ENCODE data around the gene LAPTM5. TPM values are rescaled to one million over a fixed set of nuclear protein-coding genes. Genes with fewer than 3 reads are reported as not detected.

LAPTM5 gene
- total RNA-seq, 1 experiment from 2014 or later = not detected

- DNase-seq (ENCODE audit: extremely low read depth, low read depth) = no peak
Observed at GRCh38 chr1:30720271-30721223, 37.0 kb downstream of the LAPTM5 start.

DNA sequence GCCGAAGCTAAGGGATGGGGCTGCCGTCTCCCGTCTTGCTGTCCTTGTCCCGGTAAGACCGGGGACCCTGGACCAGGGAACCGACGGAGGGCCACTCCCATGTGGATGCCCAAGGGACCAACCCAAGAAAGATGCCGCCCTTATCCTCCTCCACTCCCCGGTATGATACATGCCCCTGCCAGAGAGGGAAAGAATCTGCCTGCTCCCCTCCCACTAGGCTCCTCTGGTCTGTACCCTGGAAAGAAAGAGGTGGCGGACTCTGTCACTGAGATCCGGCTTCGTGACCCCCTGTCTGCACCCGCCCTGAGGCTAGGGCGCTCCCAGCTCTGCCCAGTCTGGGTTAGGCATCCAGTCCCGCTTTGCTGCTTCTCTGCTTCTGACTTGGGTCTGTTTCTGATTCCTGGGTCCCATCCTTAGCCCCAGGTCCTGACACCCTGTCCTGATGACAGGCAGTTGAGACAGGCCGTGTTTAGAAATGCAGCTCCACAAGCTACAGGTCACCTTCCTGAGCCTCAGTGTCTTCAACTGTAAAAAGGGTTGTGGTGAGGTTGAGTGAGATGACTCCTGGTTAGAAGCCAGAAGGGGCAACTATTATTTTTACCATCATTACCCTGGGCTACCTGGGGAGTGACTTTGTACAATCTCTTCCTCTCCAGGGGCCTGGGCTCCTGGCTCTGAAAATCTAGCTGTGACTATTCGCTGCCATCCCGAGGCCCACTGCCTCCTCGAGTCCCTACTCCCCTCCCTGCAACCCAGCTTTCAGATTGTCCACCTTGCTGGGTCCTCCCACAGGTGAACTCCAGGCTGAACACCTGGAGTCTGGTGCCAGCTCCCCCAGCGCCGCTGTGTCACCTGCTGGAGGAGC is 37.9 kb downstream of the LAPTM5 start:
- DNase-seq (ENCODE audit: extremely low read depth, low read depth) = peak; percentile 67

DNA sequence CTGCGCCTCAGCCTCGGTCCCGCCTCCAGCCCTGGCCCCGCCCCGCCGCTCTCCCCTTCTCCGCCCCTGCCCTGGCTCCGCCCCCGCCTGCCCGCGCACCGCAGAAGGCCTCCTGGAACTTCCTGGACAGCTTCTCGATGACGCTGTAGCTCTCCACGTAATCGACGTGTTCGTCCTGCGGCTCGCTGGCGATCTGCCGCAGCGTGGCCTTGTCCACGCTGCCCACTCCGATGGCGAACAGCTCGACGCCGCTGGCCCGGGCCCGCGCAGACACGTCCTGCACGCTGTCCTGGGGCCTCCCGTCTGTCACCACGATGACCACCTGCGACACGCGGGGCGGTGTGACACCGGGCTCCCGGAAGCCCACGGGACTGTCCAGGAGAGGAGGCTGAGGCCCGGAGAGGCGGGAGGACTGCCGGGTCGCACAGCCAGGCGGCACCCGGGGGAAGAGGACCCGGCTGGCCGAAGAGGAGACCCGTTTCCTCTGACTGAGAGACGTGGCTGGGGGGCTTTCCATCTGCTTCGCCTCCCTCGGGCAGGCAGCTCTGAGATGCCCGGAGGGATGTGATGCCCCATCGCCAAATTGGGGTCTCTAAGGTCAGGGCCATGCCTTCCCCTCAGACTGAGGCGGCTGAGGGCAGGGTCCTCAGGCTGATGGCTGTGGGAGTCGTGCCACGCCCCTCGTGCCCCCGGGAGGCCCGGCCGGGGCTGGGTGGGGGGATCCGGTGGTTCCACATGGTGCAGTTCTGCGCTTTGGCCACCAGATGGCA is 38.8 kb downstream of the LAPTM5 start:
- no peak for DNase-seq (ENCODE audit: extremely low read depth, low read depth)

- peak; percentile 95 for DNase-seq (ENCODE audit: extremely low read depth, low read depth)
Observed at GRCh38 chr1:30718091-30718635, 39.4 kb downstream of the LAPTM5 start.

- no peak for DNase-seq (ENCODE audit: extremely low read depth, low read depth)
Observed at GRCh38 chr1:30716646-30717045, 40.9 kb downstream of the LAPTM5 start.

DNA sequence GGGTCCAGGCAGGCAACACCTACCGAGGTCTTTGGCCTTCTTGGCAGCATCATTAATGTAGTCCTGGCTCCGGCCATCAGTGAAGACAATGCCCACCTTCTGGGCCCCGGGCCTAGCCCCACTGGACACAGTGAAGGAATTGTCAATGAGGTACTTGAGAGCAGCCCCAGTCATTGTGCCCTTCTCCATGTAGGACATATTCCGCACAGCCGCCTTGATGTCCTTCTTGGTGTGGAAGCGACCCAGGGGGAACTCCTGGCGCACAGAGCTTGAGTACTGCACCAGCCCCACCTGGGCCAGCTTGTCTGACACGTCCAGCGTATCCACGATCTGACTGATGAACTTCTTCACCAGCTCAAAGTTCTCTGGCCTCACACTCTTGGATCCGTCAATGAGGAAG is 41.7 kb downstream of the LAPTM5 start:
- DNase-seq (ENCODE audit: extremely low read depth, low read depth) = no peak

DNA sequence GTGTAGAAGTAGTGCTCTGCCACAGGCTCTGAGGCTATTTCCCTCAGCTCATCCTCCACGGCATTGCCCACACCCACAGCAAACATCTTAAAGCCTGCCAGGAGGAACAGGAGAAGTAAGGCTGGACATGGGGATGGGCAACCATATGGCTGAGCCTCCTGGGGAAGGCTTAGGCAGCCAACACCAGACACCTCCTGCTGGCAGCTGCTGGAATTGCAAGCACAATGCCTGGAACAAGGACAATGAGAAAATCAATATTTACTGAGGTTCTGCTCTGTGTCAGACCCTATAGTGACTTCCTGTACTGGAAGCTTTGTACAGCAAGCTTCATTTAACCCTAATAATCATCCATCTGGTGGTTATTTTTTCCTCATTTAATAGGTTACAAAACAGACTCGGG is 42.4 kb downstream of the LAPTM5 start:
- DNase-seq (ENCODE audit: extremely low read depth, low read depth) = no peak

- no peak for DNase-seq (ENCODE audit: extremely low read depth, low read depth)
Observed at GRCh38 chr1:30714536-30715090, 43.0 kb downstream of the LAPTM5 start.

DNA sequence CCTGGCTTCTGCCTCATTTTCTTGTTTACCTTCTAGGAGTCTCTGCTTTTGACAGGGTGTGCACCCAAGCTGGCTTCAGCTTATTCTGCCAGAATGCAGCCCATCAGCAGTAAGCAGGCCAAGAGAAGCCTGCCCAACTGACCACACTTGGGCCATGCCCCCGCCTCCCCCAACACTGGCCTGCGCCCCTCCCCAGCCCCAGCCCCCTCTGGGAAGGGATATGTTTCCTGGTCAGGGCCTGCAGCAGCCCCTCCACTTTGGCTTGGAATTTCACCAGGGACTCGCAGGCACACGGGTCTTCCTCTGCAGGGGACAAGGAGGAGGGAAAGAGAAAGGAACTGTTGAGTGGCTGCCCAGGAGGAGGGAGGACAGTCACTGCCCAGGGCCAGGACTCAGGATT is 43.5 kb downstream of the LAPTM5 start:
- no peak for DNase-seq (ENCODE audit: extremely low read depth, low read depth)

GRCh38 chr1:30713311-30713710 is 44.3 kb downstream of the LAPTM5 start:
- DNase-seq (ENCODE audit: extremely low read depth, low read depth) = no peak

GRCh38 chr1:30712583-30712982 is 45.0 kb downstream of the LAPTM5 start:
- no peak for DNase-seq (ENCODE audit: extremely low read depth, low read depth)

DNA sequence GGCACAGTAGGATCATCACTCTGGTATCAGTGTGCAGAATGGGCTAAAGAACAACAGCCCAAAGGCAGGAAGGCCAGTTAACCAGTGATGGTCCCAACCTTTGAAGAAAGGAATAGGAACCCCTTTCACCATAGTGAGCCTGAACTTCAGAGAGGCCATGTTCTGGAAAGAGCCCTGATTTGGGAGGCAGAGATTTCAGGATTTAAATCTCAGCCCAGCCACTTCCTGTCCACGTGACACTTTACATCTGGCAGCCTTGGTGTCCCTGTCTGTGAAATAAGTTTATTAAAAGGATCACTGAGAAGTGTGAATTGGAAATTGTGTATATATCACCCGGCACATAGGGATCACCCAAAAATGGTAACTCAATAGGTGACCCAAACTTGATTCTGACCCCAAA is 47.2 kb downstream of the LAPTM5 start:
- no peak for DNase-seq (ENCODE audit: extremely low read depth, low read depth)

- DNase-seq (ENCODE audit: extremely low read depth, low read depth) = no peak
Observed at GRCh38 chr1:30708361-30708728, 49.2 kb downstream of the LAPTM5 start.

DNA sequence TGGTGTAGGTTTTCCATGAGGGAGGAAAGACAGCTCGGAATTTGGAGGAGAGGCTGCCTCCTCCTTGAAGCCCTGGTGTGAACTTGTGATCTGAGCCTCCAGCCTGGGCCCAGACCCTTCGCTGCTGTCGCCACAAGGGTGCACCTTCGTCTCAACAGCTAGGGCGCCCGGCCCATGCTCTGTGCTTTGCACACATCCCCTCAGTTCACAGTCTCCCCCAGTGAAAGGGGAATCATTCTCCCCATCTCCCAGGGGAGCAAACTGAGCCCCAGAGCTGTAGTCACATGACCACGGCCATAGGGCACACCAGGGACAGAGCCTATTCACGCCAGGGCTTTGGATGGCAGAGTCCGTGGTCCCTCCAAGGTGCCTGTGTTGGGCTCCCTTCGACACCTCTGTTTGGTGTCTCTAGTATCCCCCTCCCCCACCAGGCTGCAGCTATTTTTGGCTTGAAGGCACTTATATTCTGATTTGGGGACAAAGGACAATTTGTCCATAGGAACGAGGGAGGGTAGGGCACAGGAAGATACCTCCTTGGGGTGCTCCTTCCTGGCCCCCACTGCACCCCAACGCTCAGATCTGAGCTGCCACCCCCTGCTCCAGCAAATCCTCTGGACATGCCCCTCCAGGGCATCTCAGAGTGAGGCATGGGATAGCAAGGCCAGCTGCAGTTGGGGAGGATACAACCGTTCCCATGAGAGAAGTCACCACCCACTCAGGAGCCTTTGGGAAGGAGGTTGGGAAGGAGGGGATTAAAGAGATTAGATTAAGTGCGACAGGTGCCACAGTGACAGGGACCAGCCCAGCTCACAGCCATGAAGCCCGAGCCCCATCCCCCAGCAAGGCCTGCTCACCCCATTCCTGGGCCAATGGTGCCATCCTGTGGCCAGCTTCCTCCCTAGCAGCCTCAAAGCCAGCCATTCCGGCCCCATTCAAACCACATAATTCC is 49.9 kb downstream of the LAPTM5 start:
- peak; percentile 57 for DNase-seq (ENCODE audit: extremely low read depth, low read depth)

DNA sequence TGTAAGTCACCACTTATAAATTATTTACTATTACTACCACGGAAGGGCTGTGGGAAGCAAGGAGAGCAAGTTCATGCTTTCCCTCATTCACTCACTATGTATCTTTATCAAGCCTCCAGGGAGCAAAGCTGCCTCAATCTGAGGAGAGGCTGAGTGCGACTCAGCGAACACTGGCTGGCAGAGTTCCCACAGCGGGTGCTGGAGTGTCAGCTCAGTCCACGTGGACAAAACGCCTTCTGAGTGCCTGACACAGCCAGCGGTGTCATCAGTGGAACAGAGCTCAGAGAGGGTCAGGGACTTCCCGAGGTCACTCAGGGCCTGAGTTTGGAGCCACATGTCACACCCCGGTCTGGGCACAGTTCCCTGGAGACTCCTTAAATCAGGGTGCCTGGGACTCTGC is 51.0 kb downstream of the LAPTM5 start:
- no peak for DNase-seq (ENCODE audit: extremely low read depth, low read depth)

GRCh38 chr1:30705698-30706097 is 51.9 kb downstream of the LAPTM5 start:
- DNase-seq (ENCODE audit: extremely low read depth, low read depth) = no peak

- no peak for DNase-seq (ENCODE audit: extremely low read depth, low read depth)
Observed at GRCh38 chr1:30704765-30705509, 52.6 kb downstream of the LAPTM5 start.

- no peak for DNase-seq (ENCODE audit: extremely low read depth, low read depth)
Observed at GRCh38 chr1:30704271-30704670, 53.3 kb downstream of the LAPTM5 start.

All from NCI-H460 (cell line).